K562 (cell line): Measurements from ENCODE around the gene BECN2. TPM values are rescaled to one million over a fixed set of nuclear protein-coding genes. Genes with fewer than 3 reads are reported as not detected.

Source experiments
- ATAC-seq: fragments of 200-7000 bp; cut with Tn5 transposase; 3 replicates; pipeline ENCODE4 v1.9.1; 2020; ENCODE audit warnings: moderate library complexity
- BruUV-seq: library from RNA; stranded (reverse); fragments of 400-500 nt; replicated peaks from 2 replicates; lab custom pipeline; 2021; lab: Mats Ljungman, UMichigan
- CTCF ChIA-PET: fragments of 300-600 bp; formaldehyde crosslinking; extraction: SDS; loops from one replicate; lab custom pipeline; 2021; ENCODE audit warnings: low intra/inter-chr PET ratio; lab: Yijun Ruan, JAX
- POLR2A ChIA-PET: fragments of 300-600, 350-650 bp; sonication (Branson Sonifier 250); formaldehyde crosslinking; extraction: SDS; loops from one replicate; lab custom pipeline; 2021; ENCODE audit warnings: antibody characterized with exemption, inconsistent platforms; lab: Yijun Ruan, JAX
- DNase-seq, 4 experiments: peaks; one replicate each; pipeline versions ENCODE4 v3.0.0 to v3.0.0-alpha.2; 2011 to 2018; ENCODE audit warnings: low spot score in 3 of 4, mixed read lengths in 3 of 4; ENCODE audit errors: extremely low read depth in 1 of 4
- FAIRE-seq: peaks from 2 replicates; lab custom pipeline; 2011; peaks lifted over from hg19 to GRCh38; lab: Jason Lieb, UNC
- H2AFZ ChIP-seq: 2 replicates; pipeline ENCODE4 v1.6.0; 2011; ENCODE audit warnings: low read depth, low read length, control low read depth, inconsistent platforms
- H3K27ac ChIP-seq: fragments of 200-600 bp; 3 replicates; pipeline ENCODE4 v1.8.0; 2011; ENCODE audit warnings: low read depth, mild to moderate bottlenecking, control low read depth, inconsistent platforms, low read length, moderate library complexity, mixed read lengths; ENCODE audit errors: extremely low read depth
- H3K27me3 ChIP-seq, 2 experiments: fragments of 300-600 bp in 1 of 2; 2 replicates in 1 of 2; 3 replicates in 1 of 2; pipeline versions ENCODE4 v1.6.0 to v1.8.0; 2011; ENCODE audit warnings: inconsistent platforms in 2 of 2, low read length in 2 of 2, mild to moderate bottlenecking in 1 of 2, mixed read lengths in 1 of 2, moderate library complexity in 1 of 2; ENCODE audit not compliant: control insufficient read depth in 2 of 2, insufficient read depth in 2 of 2
- H3K36me3 ChIP-seq: fragments of 300-600 bp; 3 replicates; pipeline ENCODE4 v1.8.0; 2011; ENCODE audit warnings: mild to moderate bottlenecking, low read length, inconsistent platforms; ENCODE audit not compliant: control insufficient read depth, insufficient read depth
- H3K4me1 ChIP-seq, 2 experiments: fragments of 200-600 bp in 1 of 2; replicated peaks in 1 of 2; 2 replicates in 1 of 2; 3 replicates in 1 of 2; pipeline versions ENCODE4 v1.5.1 to v1.8.0; 2011; ENCODE audit warnings: inconsistent platforms in 2 of 2, low read length in 2 of 2, mild to moderate bottlenecking in 1 of 2, mixed read lengths in 1 of 2, moderate library complexity in 1 of 2; ENCODE audit not compliant: control insufficient read depth in 2 of 2, insufficient read depth in 2 of 2
- H3K4me2 ChIP-seq: 2 replicates; pipeline ENCODE4 v1.6.1; 2011; ENCODE audit warnings: low read length, control low read depth, inconsistent platforms, mixed read lengths; ENCODE audit not compliant: insufficient read depth
- H3K4me3 ChIP-seq: fragments of 200-600 bp; sonication (generic), shearing (Covaris generic); 2 replicates; pipeline ENCODE4 v1.5.1; 2016; ENCODE audit warnings: control low read depth, inconsistent platforms
- H3K79me2 ChIP-seq: fragments of 200-600 bp; 3 replicates; pipeline ENCODE4 v1.8.0; 2011; ENCODE audit warnings: low read length, inconsistent platforms; ENCODE audit not compliant: control insufficient read depth, insufficient read depth
- H3K9ac ChIP-seq, 2 experiments: 2 replicates each; pipeline versions ENCODE4 v1.6.0 to v1.6.1; 2011; ENCODE audit warnings: low read depth in 2 of 2, low read length in 2 of 2, control low read depth in 1 of 2, inconsistent platforms in 1 of 2, mild to moderate bottlenecking in 1 of 2, mixed read lengths in 1 of 2; ENCODE audit not compliant: insufficient read depth in 1 of 2
- H3K9me1 ChIP-seq: one replicate; pipeline ENCODE4 v1.6.0; 2011; ENCODE audit warnings: inconsistent platforms, mild to moderate bottlenecking, low read length, moderate library complexity; ENCODE audit not compliant: control insufficient read depth, insufficient read depth
- H3K9me3 ChIP-seq: replicated peaks from 2 replicates; pipeline ENCODE4 v1.5.1; 2011; ENCODE audit warnings: low read depth, low read length, inconsistent platforms; ENCODE audit not compliant: control insufficient read depth, insufficient read depth
- H4K20me1 ChIP-seq: replicated peaks from 2 replicates; pipeline ENCODE4 v1.6.1; 2011; ENCODE audit warnings: low read length, inconsistent platforms, mixed read lengths; ENCODE audit not compliant: control insufficient read depth, insufficient read depth
- BACH1 ChIP-seq: fragments of 200-800 bp; sonication (Bioruptor generic); IDR thresholded peaks from 2 replicates; pipeline ENCODE4 v1.6.1; 2016; ENCODE audit warnings: missing genetic modification characterization, missing compliant biosample characterization
- ELF1 ChIP-seq: fragments of 200-800 bp; sonication (Bioruptor generic); IDR thresholded peaks from 2 replicates; pipeline ENCODE4 v1.6.1; 2016; ENCODE audit warnings: missing genetic modification characterization, missing compliant biosample characterization
- FOXP4 ChIP-seq: sonication (generic); formaldehyde crosslinking; IDR thresholded peaks from 2 replicates; pipeline ENCODE4 v1.8.0; 2022; ENCODE audit warnings: mild to moderate bottlenecking, missing genetic modification reagents, borderline replicate concordance
- GATA2 ChIP-seq: sonication (generic); formaldehyde crosslinking; IDR thresholded peaks from 2 replicates; pipeline ENCODE4 v1.4.0; 2020; ENCODE audit warnings: mild to moderate bottlenecking, missing genetic modification reagents
- HDAC2 ChIP-seq: fragments of 450-650 bp; IDR thresholded peaks from 2 replicates; pipeline ENCODE4 v1.6.1; 2016; ENCODE audit warnings: mild to moderate bottlenecking
- JUND ChIP-seq, 2 experiments: IDR thresholded peaks; 2 replicates in 1 of 2; 3 replicates in 1 of 2; pipeline ENCODE4 v1.6.1; 2011; ENCODE audit warnings: borderline replicate concordance in 2 of 2, low read depth in 2 of 2, low read length in 2 of 2, improper control_type of control experiment in 1 of 2, missing biosample characterization in 1 of 2, missing genetic modification characterization in 1 of 2, missing genetic modification reagents in 1 of 2
- KDM2B ChIP-seq: fragments of 250-450 bp; sonication (Bioruptor Pico); IDR thresholded peaks from 2 replicates; pipeline ENCODE4 v1.8.0; 2021; ENCODE audit warnings: mild to moderate bottlenecking, moderate library complexity
- MAX ChIP-seq: sonication (generic); formaldehyde crosslinking; IDR thresholded peaks from 2 replicates; pipeline ENCODE4 v1.9.0; 2022; ENCODE audit warnings: mild to moderate bottlenecking, missing genetic modification reagents
- MCM3 ChIP-seq: fragments of 450-650 bp; IDR thresholded peaks from 2 replicates; pipeline ENCODE4 v1.6.1; 2016
- MYC ChIP-seq, 2 experiments: fragments of 250-450 bp in 1 of 2; sonication (Bioruptor Pico) in 1 of 2; IDR thresholded peaks; 2 replicates each; pipeline versions ENCODE4 v1.5.1 to v1.6.1; 2012 to 2021; ENCODE audit warnings: low read depth in 2 of 2, borderline replicate concordance in 1 of 2, improper control_type of control experiment in 1 of 2, low read length in 1 of 2, mild to moderate bottlenecking in 1 of 2, moderate library complexity in 1 of 2
- NFIC ChIP-seq: fragments of 450-650 bp; IDR thresholded peaks from 2 replicates; pipeline ENCODE4 v1.6.1; 2017; ENCODE audit warnings: mild to moderate bottlenecking, inconsistent platforms
- SAP30 ChIP-seq: fragments of 200-600 bp; sonication (generic); IDR thresholded peaks from 2 replicates; pipeline ENCODE4 v1.6.1; 2012; ENCODE audit warnings: borderline replicate concordance, low read depth, mild to moderate bottlenecking, moderate library complexity, low read length, control low read depth, inconsistent platforms; ENCODE audit not compliant: insufficient read depth, poor library complexity, severe bottlenecking
- TFAP4 ChIP-seq: sonication (generic); formaldehyde crosslinking; IDR thresholded peaks from 2 replicates; pipeline ENCODE4 v1.8.0; 2022; ENCODE audit warnings: missing genetic modification reagents, mild to moderate bottlenecking, moderate library complexity, borderline replicate concordance
- TFE3 ChIP-seq: fragments of 450-650 bp; formaldehyde crosslinking; IDR thresholded peaks from 2 replicates; pipeline ENCODE4 v1.4.0; 2020; ENCODE audit warnings: mild to moderate bottlenecking, mixed read lengths
- TOE1 ChIP-seq, 2 experiments: fragments of 450-650 bp in 1 of 2; sonication (generic) in 1 of 2; formaldehyde crosslinking in 1 of 2; IDR thresholded peaks; 2 replicates each; pipeline versions ENCODE4 v1.7.1 to v1.8.0; 2016 to 2022; ENCODE audit warnings: borderline replicate concordance in 2 of 2, mild to moderate bottlenecking in 2 of 2, antibody characterized with exemption in 1 of 2, inconsistent platforms in 1 of 2, low read depth in 1 of 2, missing genetic modification reagents in 1 of 2, moderate library complexity in 1 of 2
- ZEB2 ChIP-seq: fragments of 450-650 bp; IDR thresholded peaks from 2 replicates; pipeline ENCODE4 v1.6.1; 2016
- WGBS: fragments of 100-300 bp; shearing (Covaris generic); methylation state at CpG from one replicate; pipeline ENCODE4 v1.1.6; 2016; ENCODE audit warnings: low coverage, mixed read lengths; ENCODE audit not compliant: insufficient coverage; ENCODE audit errors: missing lambda C conversion rate; 5-methylcytosine and 5-hydroxymethylcytosine counted together
- in situ Hi-C: fragments of 300-500 bp; cut with MboI; formaldehyde crosslinking; loops from 4 replicates; pipeline ENCODE4 v1.15.0; 2018; ENCODE audit warnings: inconsistent platforms, mixed read lengths
- intact Hi-C: fragments of 100-400 bp; cut with micrococcal nuclease; formaldehyde crosslinking; loops from 2 replicates; pipeline ENCODE4 v1.14.2; 2022
- polyA plus RNA-seq, 8 experiments: library from polyadenylated mRNA; depleted of rRNA in 4 of 8; stranded (reverse) in 5 of 8; unstranded in 3 of 8; fragments of >200 nt; fragmentation: Nextera tagmentation in 2 of 8; fragmentation: Illumina TruSeq in 1 of 8; extraction: Ambion mirVana in 2 of 8; extraction: Trizol in 1 of 8; gene quantifications; 2 replicates each; pipeline versions ENCODE4 v1.2.1 to v1.2.3, GENCODE V29; 2011 to 2014; ENCODE audit warnings: inconsistent platforms in 1 of 8, missing spikeins in 1 of 8
- total RNA-seq, 7 experiments: library from RNA; depleted of rRNA in 6 of 7; stranded (reverse); fragments of >200 nt in 6 of 7; fragmentation: Illumina TruSeq in 2 of 7; extraction: Trizol in 2 of 7; gene quantifications; 2 replicates each; pipeline versions ENCODE4 v1.2.1 to v1.2.3, GENCODE V29; 2011 to 2021; ENCODE audit warnings: low replicate concordance in 1 of 7

Gene BECN2
- total and polyA plus RNA-seq, 9 of the 15 experiments (the other 6 are each of a cell fraction or from before 2014, with no cell fraction given) = not detected

GRCh38 chr1:241990040-241990439 is 32.5 kb downstream of the BECN2 start:
- no peak for FAIRE-seq
- TF ChIP-seq HDAC2 (no peak), ZEB2 (no peak), KDM2B (no peak), BACH1 (tag) (no peak), TFAP4 (CRISPR knock-in tag) (peak; percentile 81), JUND (IDR thresholded peaks at IDR 0.05; ENCODE audit: borderline replicate concordance, low read depth, low read length) (0 out of 2 replicates have a peak, but pooled peaks have one; percentile 56), JUND (tag; IDR thresholded peaks at IDR 0.05; ENCODE audit: borderline replicate concordance, low read depth, low read length) (no peak; the same call in 2 of the 3 replicates), ELF1 (tag) (no peak), TOE1 (IDR thresholded peaks at IDR 0.05; ENCODE audit: borderline replicate concordance) (peak; percentile 82; the same call in 1 of the 2 replicates), TOE1 (CRISPR knock-in tag; IDR thresholded peaks at IDR 0.05; ENCODE audit: borderline replicate concordance, low read depth) (no peak), TFE3 (CRISPR knock-in tag) (peak; percentile 89), SAP30 (no peak), NFIC (peak; percentile 75), MAX (peak; percentile 44; the same call in 1 of the 2 replicates), FOXP4 (CRISPR knock-in tag) (no peak), GATA2 (CRISPR knock-in tag) (no peak), MYC (IDR thresholded peaks at IDR 0.05; ENCODE audit: low read depth, low read length) (peak; percentile 31; the same call in 1 of the 2 replicates), MYC (CRISPR knock-in tag; IDR thresholded peaks at IDR 0.05; ENCODE audit: borderline replicate concordance, low read depth) (no peak), MCM3 (no peak)

More at GRCh38 chr1:241990040-241990439, 32.5 kb downstream of the BECN2 start:
- peak; percentile 77 for ATAC-seq
- intact Hi-C loops (loop anchor here (5.0 kb wide), 1 partner anchor 33 kb away; the partner anchor contains the start of gene BECN2), in situ Hi-C loops (loop anchor here (25.0 kb wide), 1 partner anchor 378 kb away; no protein-coding TSS in a partner anchor)
- Histone ChIP-seq H4K20me1 (no peaks in the 10 kb centered on the region), H3K9me3 (no peaks in the 10 kb centered on the region), H3K27ac (no peak overlapping the region), H3K4me1 (no peaks in the 10 kb centered on the region; a peak in 1 of 5 replicates), H3K36me3 (no peaks in the 10 kb centered on the region), H3K27me3 (peaks cover 19 to 40% of the 10 kb centered on the region in 2 experiments; a peak in 4 of 5 replicates), H2AFZ (no peak overlapping the region), H3K4me2 (no peak overlapping the region), H3K79me2 (no peaks in the 10 kb centered on the region), H3K9ac (no peak overlapping the region), H3K9me1 (no peaks in the 10 kb centered on the region), H3K4me3 (no peak overlapping the region)
- ChIA-PET POLR2A (interaction anchor here (0.6 to 0.8 kb wide), 2 partner anchors 14 to 1867 kb away, joined by 3 to 4 read pairs; no protein-coding TSS in a partner anchor), CTCF (no interaction called here)
- no TSS peak for BruUV-seq
- 14% methylated on average over 8 of the region's 10 CpGs for WGBS
- DNase-seq = peak; percentile 48 to 62 (median 55)
